Choroid plexus epithelial cell (primary cell): Measurements from ENCODE around the gene RPL34.

Experiments used
- DNase-seq: peaks from one replicate; pipeline ENCODE4 v3.0.0-alpha.2; 2010; ENCODE audit warnings: low read depth
- H3K4me3 ChIP-seq: 2 replicates; pipeline ENCODE4 v1.5.1; 2011; ENCODE audit warnings: low read depth, mild to moderate bottlenecking, control low read depth, low read length, moderate library complexity
- CTCF ChIP-seq: conservative IDR thresholded peaks from 2 replicates; pipeline ENCODE4 v1.5.1; 2011; ENCODE audit warnings: low read depth, mild to moderate bottlenecking, control low read depth, inconsistent platforms, low read length, moderate library complexity

Gene RPL34

GRCh38 chr4:108624263-108625056 lies 4.1 kb downstream of the RPL34 start:
- no peak overlapping the region for H3K4me3 ChIP-seq
- DNase-seq = no peak

GRCh38 chr4:108626056-108626455 lies 5.7 kb downstream of the RPL34 start:
- no peak for DNase-seq
- no peak overlapping the region for H3K4me3 ChIP-seq
- TF ChIP-seq CTCF = no peak

More at GRCh38 chr4:108624263-108625056, 4.1 kb downstream of the RPL34 start:
- no peak for TF ChIP-seq CTCF

GRCh38 chr4:108628411-108628810 lies 8.0 kb downstream of the RPL34 start:
- no peak overlapping the region for H3K4me3 ChIP-seq
- TF ChIP-seq CTCF = no peak
- peak; percentile 57 for DNase-seq

- no peak overlapping the region for H3K4me3 ChIP-seq
- TF ChIP-seq CTCF = no peak
- no peak for DNase-seq
Observed at GRCh38 chr4:108635070-108635655, 14.8 kb downstream of the RPL34 start.

- TF ChIP-seq CTCF = no peak
- no peak for DNase-seq
- no peak overlapping the region for H3K4me3 ChIP-seq
Observed at GRCh38 chr4:108636246-108636645, 15.9 kb downstream of the RPL34 start.

- DNase-seq = peak; percentile 42
- TF ChIP-seq CTCF = peak; percentile 34
- no peak overlapping the region for H3K4me3 ChIP-seq
Observed at GRCh38 chr4:108637856-108638255, 17.5 kb downstream of the RPL34 start.

- no peak overlapping the region for H3K4me3 ChIP-seq
- no peak for TF ChIP-seq CTCF
- DNase-seq = peak; percentile 46
Observed at GRCh38 chr4:108644237-108644636, 23.9 kb downstream of the RPL34 start.
